KMS-11 (cell line): ENCODE measurements around the gene ADAMTS17.

Experiments
- H2AFZ ChIP-seq: fragments of 200-600 bp; sonication (generic); 2 replicates; pipeline ENCODE4 v1.6.1; 2016; ENCODE audit warnings: antibody characterized with exemption, mixed run types, low read depth
- H3K27ac ChIP-seq: fragments of 200-600 bp; sonication (generic); 2 replicates; pipeline ENCODE4 v1.6.1; 2016; ENCODE audit warnings: mild to moderate bottlenecking, mixed run types
- H3K27me3 ChIP-seq: fragments of 200-600 bp; sonication (generic); 2 replicates; pipeline ENCODE4 v1.6.1; 2017; ENCODE audit warnings: mild to moderate bottlenecking, low read depth, mixed run types, moderate library complexity; ENCODE audit not compliant: insufficient read depth
- H3K36me3 ChIP-seq: fragments of 200-600 bp; sonication (generic); 2 replicates; pipeline ENCODE4 v1.6.1; 2017; ENCODE audit warnings: mild to moderate bottlenecking, mixed run types; ENCODE audit not compliant: insufficient read depth
- H3K4me1 ChIP-seq: fragments of 200-600 bp; sonication (generic); 2 replicates; pipeline ENCODE4 v1.6.1; 2016; ENCODE audit warnings: mild to moderate bottlenecking, low read depth, mixed run types; ENCODE audit not compliant: poor library complexity, severe bottlenecking
- H3K4me2 ChIP-seq: fragments of 200-600 bp; sonication (generic); 2 replicates; pipeline ENCODE4 v1.7.0; 2016; ENCODE audit warnings: mild to moderate bottlenecking, mixed run types
- H3K4me3 ChIP-seq: fragments of 200-600 bp; sonication (generic); IDR thresholded peaks from 2 replicates; pipeline ENCODE4 v1.6.1; 2017; ENCODE audit warnings: low read depth, low read length, mixed read lengths; ENCODE audit not compliant: insufficient read depth
- H3K79me2 ChIP-seq: fragments of 200-600 bp; sonication (generic); 2 replicates; pipeline ENCODE4 v1.6.1; 2016; ENCODE audit warnings: low read depth, mixed run types; ENCODE audit not compliant: insufficient read depth
- H3K9ac ChIP-seq: fragments of 200-600 bp; sonication (generic); 2 replicates; pipeline ENCODE4 v1.6.1; 2016; ENCODE audit warnings: mild to moderate bottlenecking, mixed run types
- H4K20me1 ChIP-seq: fragments of 200-600 bp; sonication (generic); 2 replicates; pipeline ENCODE4 v1.6.1; 2016; ENCODE audit warnings: mild to moderate bottlenecking, mixed run types; ENCODE audit not compliant: insufficient read depth
- CTCF ChIP-seq: fragments of 200-600 bp; sonication (generic); conservative IDR thresholded peaks from 2 replicates; pipeline ENCODE4 v1.6.1; 2017; ENCODE audit warnings: low read depth, mild to moderate bottlenecking, antibody characterized with exemption, low read length, moderate library complexity, mixed read lengths

The ADAMTS17 gene

GRCh38 chr15:100114100-100114499 lies 227.7 kb downstream of the ADAMTS17 start:
- Histone ChIP-seq H3K79me2 (no peaks in the 10 kb centered on the region), H2AFZ (no peak overlapping the region), H3K4me1 (no peaks in the 10 kb centered on the region), H3K4me3 (no peak overlapping the region), H3K27me3 (no peaks in the 10 kb centered on the region), H3K9ac (no peak overlapping the region), H4K20me1 (no peaks in the 10 kb centered on the region), H3K36me3 (no peaks in the 10 kb centered on the region), H3K4me2 (no peak overlapping the region), H3K27ac (no peak overlapping the region)
- no peak for TF ChIP-seq CTCF

GRCh38 chr15:100113351-100114080 lies 228.3 kb downstream of the ADAMTS17 start:
- H3K4me1 ChIP-seq: no peaks in the 10 kb centered on the region
- no peak overlapping the region for H2AFZ ChIP-seq
- H3K36me3 ChIP-seq: no peaks in the 10 kb centered on the region
- H3K27ac ChIP-seq: no peak overlapping the region
- H3K4me2 ChIP-seq: no peak overlapping the region
- no peak overlapping the region for H3K4me3 ChIP-seq
- no peaks in the 10 kb centered on the region for H3K27me3 ChIP-seq
- H4K20me1 ChIP-seq: no peaks in the 10 kb centered on the region
- H3K9ac ChIP-seq: no peak overlapping the region
- no peaks in the 10 kb centered on the region for H3K79me2 ChIP-seq
- no peak for TF ChIP-seq CTCF

- Histone ChIP-seq H3K9ac (no peak overlapping the region), H3K27ac (no peak overlapping the region), H2AFZ (no peak overlapping the region), H3K27me3 (no peaks in the 10 kb centered on the region), H3K4me3 (no peak overlapping the region), H4K20me1 (no peaks in the 10 kb centered on the region), H3K4me1 (no peaks in the 10 kb centered on the region), H3K36me3 (no peaks in the 10 kb centered on the region), H3K4me2 (no peak overlapping the region), H3K79me2 (no peaks in the 10 kb centered on the region)
- TF ChIP-seq CTCF: no peak
Observed at GRCh38 chr15:100112636-100113305, 229.0 kb downstream of the ADAMTS17 start.

- Histone ChIP-seq H3K36me3 (no peaks in the 10 kb centered on the region), H3K4me2 (no peak overlapping the region), H3K4me1 (no peaks in the 10 kb centered on the region), H3K79me2 (no peaks in the 10 kb centered on the region), H3K9ac (no peak overlapping the region), H3K27me3 (no peaks in the 10 kb centered on the region), H3K4me3 (no peak overlapping the region), H3K27ac (no peak overlapping the region), H4K20me1 (no peaks in the 10 kb centered on the region), H2AFZ (no peak overlapping the region)
- TF ChIP-seq CTCF: no peak
Observed at GRCh38 chr15:100112061-100112420, 229.7 kb downstream of the ADAMTS17 start.
